Tongue (tissue), 2 donors: ENCODE results near the gene ANXA5. TPM values are rescaled to one million over a fixed set of nuclear protein-coding genes. Genes with fewer than 3 reads are reported as not detected.
"Not testable (repeated sequence)": the region's sequence is repeated elsewhere in the genome, so short reads cannot be mapped to it uniquely, and the experiment has no call there.

ENCODE experiments used
- DNase-seq: peaks from one replicate; pipeline ENCODE4 v3.0.0-alpha.2; 2015
- total RNA-seq: library from RNA; depleted of rRNA; stranded (reverse); fragments of >200 nt; gene quantifications from one replicate; pipeline ENCODE4 v1.2.3, GENCODE V29; 2014

ANXA5 gene
- total RNA-seq, 1 donor from 2014 or later: 198 TPM

GRCh38 chr4:121676345-121677075 is 20.3 kb downstream of the ANXA5 start:
- no peak for DNase-seq

GRCh38 chr4:121675715-121676114 is 21.1 kb downstream of the ANXA5 start:
- no peak for DNase-seq

GRCh38 chr4:121674696-121675095 is 22.1 kb downstream of the ANXA5 start:
- no peak for DNase-seq

GRCh38 chr4:121674191-121674590 is 22.6 kb downstream of the ANXA5 start:
- no peak for DNase-seq

DNA sequence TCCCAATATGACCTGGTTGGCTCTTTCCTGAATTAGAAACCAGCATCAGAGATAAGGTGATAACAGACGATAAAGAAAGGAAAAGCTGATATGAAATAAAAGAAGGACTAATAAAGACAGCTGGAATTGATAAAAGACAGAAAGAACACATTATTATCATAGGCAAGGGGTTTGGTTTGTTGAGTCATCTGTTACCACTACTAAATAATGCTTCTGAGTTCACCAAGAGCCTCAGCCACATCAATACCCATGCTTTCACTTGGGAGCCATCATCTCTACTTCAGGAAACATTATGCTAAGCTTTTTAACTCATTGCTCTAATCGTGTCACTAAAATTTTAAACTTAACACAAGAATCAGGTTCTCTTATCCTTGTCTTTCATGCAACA is 27.6 kb downstream of the ANXA5 start:
- DNase-seq: no peak

- no peak for DNase-seq
These were observed 28.2 kb downstream of the ANXA5 start for GRCh38 chr4:121668368-121669162.

DNA sequence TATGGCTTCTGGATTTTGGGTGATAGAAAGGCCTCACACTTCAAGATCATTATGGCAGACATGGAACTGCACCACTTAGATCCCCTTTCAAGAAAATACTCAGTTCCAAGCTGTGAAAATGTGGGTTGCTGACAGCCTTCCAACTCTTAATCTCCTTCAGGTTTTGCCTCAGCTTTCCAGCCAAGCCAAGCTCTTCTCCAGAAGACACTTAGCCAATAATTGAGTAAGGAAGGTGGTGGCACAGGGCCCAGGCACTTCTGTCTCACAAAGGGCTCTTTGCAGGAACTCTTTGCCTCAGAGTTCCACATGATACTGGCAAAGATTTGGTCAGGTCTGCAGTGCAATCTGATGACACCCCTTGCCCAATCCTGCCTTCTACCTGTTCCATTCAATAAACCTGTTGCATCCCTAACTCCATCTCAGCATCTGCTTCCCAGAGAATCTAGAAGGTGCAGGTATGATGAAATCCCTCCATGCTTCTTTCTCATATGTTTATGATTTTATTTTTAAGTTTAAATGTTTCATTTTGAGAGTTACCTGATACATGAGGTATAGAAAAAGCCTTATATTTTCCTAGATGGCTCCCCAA is 30.6 kb downstream of the ANXA5 start:
- no peak for DNase-seq

DNA sequence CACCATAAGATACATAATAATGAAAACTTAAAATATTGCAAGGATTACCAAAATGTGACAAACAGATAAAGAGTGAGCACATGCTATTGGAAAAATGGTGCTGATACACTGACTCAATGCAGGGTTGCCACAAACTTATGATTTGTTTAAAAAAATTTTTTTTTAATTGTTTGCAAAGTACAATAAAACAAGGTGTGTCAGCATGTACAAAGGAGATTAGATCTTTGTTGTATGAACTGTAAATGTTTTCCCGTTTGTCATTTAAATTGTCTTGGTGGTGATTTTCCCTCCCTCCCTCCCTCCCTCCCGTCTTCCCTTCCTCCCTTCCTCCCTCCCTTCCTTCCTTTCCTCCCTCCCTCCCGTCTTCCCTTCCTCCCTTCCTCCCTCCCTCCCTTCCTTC is 31.4 kb downstream of the ANXA5 start:
- no peak for DNase-seq

- DNase-seq: no peak
These were observed 34.6 kb downstream of the ANXA5 start for GRCh38 chr4:121662225-121662624.

DNA sequence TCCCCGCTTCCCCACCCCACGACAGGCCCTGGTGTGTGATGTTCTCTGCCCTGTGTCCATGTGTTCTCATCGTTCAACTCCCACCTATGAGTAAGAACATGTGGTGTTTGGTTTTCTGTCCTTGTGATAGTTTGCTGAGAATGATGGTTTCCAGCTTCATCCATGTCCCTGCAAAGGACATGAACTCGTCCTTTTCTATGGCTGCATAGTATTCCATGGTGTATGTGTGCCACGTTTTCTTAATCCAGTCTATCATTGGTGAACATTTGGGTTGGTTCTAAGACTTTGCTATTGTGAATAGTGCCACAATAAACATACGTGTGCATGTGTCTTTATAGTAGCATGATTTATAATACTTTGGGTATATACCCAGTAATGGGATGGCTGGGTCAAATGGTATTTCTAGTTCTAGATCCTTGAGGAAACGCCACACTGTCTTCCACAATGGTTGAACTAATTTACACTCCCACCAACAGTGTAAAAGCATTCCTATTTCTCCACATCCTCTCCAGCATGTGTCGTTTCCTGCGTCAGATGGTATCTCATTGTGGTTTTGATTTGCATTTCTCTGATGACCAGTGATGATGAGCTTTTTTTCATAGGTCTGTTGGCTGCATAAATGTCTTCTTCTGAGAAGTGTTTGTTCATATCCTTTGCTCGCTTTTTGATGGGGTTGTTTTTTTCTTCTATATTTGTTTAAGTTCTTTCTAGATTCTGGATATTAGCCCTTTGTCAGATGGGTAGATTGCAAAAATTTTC is 36.4 kb downstream of the ANXA5 start:
- DNase-seq: not testable (repeated sequence)

DNA sequence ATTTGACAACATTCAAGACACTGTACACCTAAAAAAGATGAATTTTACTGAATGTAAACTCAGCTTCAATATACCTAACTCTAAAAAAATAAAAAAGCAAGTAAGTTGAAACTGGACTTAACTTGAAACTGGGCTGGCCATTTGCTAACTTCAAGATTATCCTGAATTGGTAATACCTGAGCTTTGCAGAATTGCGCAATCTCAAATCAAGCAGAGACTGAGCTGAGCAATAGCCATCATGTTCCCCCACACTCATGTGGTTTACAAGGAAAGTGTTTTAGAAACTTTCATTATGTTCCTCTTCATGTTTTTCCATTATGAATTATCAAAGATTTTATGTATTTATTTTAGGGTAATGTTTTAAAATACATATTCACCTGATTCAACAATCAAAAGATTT is 38.7 kb downstream of the ANXA5 start:
- DNase-seq: no peak

- peak; percentile 66 for DNase-seq
These were observed 40.5 kb downstream of the ANXA5 start for GRCh38 chr4:121656269-121656641.

GRCh38 chr4:121655320-121656268 is 41.2 kb downstream of the ANXA5 start:
- DNase-seq: no peak

- DNase-seq: no peak
These were observed 42.0 kb downstream of the ANXA5 start for GRCh38 chr4:121654738-121655137.

DNA sequence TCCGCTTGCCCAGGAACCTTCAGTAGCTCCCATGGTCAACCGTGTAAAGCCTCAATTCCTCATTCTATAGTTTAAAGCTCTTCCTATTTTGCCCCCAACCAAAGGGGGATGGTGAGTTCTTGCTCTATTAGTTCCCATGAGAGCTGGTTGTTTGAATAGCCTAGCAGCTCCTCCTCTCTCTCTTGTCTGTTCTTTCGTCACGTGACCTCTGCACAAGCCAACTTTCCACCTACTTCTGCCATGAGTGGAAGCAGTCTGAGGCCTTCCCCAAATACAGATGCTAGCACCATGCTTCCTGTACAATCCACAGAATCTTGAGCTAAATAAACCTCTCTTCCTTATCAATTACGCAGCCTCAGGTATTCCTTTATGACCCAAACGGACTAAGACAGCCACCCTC is 42.8 kb downstream of the ANXA5 start:
- no peak for DNase-seq

- no peak for DNase-seq
These were observed 43.6 kb downstream of the ANXA5 start for GRCh38 chr4:121653214-121653613.

- no peak for DNase-seq
These were observed 45.2 kb downstream of the ANXA5 start for GRCh38 chr4:121651597-121651996.

DNA sequence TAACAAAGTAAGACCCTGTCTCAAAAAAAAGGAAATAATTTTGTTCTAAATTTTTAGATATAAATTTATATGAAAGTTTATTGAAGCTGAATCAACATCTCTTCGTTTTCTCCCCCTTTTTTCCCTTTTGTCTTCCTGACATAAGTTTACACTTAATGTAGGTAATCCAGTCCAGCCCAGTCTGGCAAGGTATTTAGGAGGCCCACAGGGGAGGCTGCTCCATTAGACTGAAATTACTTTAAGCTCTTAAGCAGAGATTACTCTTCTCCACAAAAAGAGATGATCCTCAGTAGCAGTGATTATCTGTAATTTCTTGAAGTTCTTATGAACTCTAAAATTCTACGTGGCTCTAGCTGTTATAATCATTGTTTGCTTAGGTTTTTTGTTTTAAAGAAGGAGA is 46.0 kb downstream of the ANXA5 start:
- no peak for DNase-seq

DNA sequence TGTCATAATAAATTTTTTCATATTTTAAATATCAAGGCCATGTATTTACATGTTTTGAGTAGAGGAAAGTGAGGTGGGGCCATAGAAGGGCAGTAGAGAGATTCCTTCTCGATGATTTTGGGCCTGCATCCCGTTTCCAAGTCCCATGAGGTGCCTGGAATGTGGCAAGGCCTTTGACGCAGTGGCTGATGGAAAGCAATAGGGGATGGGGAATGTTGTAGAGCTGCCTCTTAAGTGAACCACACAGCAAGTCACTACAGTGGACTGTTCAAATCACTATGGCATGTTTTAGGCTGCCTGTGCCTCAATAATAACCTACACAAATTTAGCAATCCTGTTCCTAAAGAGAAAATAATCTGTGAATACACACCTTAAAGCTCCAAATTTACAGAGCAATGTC is 48.3 kb downstream of the ANXA5 start:
- DNase-seq: no peak

DNA sequence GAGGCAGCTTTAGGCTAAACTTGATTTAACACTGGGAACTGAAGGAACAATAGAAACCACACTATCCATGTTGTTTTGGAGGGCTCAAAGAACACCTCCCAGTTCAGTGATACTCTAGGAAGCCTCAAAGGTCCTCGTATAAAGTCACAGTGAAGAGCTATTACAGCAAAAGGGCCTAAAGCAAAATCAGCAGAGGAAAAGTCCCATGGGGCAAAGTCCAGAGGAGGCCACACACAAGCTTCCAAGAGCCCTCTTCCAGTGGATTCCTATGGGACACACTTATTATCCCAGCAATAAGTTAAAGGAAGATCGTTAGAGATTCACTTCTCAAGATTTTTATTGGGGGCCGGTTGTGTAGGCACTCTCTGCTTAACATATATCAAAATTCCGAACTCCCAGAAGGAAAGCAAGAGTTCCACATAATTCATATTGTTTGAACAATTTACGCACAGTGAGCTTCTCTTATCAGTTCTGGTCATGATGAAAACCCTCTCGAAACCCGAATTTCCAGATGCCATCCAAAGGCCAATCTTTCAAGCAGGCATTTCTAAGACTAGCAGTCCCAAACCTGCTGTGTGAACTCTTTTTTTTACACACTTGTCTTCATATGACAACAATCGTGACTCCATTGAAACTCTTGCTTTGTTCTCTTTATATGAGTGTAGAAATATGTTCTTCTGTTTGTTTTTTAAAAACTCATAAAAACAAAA is 53.7 kb downstream of the ANXA5 start:
- DNase-seq: no peak

GRCh38 chr4:121642292-121642691 is 54.5 kb downstream of the ANXA5 start:
- DNase-seq: peak; percentile 40
